Measurements from ENCODE around the gene ZDHHC22.
"Not testable (repeated sequence)": the region's sequence is repeated elsewhere in the genome, so short reads cannot be mapped to it uniquely, and the experiment has no call there.

The ZDHHC22 gene, protein sequence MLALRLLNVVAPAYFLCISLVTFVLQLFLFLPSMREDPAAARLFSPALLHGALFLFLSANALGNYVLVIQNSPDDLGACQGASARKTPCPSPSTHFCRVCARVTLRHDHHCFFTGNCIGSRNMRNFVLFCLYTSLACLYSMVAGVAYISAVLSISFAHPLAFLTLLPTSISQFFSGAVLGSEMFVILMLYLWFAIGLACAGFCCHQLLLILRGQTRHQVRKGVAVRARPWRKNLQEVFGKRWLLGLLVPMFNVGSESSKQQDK

GRCh38 chr14:77141214-77142004 is at the start of gene ZDHHC22:
ZDHHC22 (minus strand) TSS chr14:77141791; CDS start chr14:77139738, 2,053 bp downstream.
- no peak for DNase-seq (ENCODE audit: low spot score)

DNA sequence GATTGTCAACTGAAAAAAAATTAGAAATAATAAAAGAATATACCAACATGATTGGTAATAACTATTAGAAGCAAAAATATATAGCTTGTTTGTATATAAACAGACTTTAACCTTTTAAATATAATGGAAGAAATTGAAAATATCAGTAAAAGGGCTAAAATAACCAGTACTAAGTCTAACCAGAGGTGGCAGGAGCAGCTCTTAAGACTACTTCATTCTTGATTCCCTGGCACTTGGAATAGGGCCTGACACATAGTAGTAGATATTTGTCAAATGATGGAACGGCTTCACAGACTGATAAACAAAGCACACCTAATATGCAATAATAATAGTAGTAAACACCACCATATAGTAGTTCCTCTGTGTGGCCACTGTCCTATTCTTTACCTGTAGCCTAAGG is 49.4 kb upstream of the ZDHHC22 start:
- DNase-seq (ENCODE audit: low spot score): no peak

GRCh38 chr14:77189479-77189878 is 47.9 kb upstream of the ZDHHC22 start:
- DNase-seq (ENCODE audit: low spot score): no peak

- DNase-seq (ENCODE audit: low spot score): no peak
These were observed 46.0 kb upstream of the ZDHHC22 start for GRCh38 chr14:77187649-77188012.

- no peak for DNase-seq (ENCODE audit: low spot score)
These were observed 45.5 kb upstream of the ZDHHC22 start for GRCh38 chr14:77186911-77187648.

DNA sequence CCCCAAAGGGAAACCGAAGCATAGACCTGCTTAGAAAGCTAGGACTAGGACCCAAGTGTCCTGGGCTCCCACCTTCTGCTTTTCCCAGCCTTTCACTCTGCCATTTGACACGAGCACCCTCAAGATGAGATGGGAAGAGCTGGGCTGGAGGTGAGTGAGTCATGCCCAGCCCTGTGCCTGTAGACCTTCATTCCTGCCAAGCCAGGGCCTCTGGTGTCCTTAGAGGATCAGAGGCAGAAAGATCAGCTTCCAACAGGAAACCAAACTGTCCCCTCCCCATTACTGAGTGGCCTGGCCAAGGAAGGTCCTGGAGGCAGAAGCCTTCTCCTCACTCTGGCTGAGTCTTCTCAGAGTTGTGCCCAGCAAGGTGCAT is 43.5 kb upstream of the ZDHHC22 start:
- no peak for DNase-seq (ENCODE audit: low spot score)

DNA sequence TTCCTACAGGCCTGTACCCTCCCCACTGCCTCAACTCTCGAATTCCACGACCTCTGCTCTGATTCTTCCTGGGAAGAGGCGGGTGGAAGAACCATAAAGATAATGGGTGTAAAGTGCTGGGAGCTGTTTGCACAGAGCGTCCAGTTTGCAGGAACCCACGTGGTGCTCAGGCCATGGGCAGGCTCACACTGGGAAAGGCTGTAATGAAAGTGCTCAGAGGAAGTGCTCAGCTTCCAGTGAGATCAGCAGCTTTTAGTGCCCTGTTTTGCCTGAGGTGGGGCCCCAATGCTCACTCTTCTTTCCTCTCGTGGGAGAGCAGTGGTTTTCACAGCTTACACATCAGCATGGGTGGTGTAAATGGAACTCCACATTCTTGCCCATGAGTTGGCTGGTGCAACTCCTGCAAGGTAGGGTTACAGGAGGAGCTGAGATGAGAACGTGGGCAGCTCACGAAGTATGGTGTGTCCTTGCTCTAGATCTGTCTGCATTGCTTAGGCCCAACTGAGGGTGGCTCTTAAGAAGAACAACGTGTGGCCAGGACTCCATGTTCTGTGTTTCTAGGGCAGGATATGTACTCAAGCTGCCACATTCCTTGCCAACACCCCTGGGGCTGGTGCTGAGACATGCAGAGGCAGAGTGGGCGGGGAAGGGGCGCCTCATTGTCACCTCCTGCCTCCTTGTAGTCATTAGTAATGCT is 43.0 kb upstream of the ZDHHC22 start:
- DNase-seq (ENCODE audit: low spot score): no peak

DNA sequence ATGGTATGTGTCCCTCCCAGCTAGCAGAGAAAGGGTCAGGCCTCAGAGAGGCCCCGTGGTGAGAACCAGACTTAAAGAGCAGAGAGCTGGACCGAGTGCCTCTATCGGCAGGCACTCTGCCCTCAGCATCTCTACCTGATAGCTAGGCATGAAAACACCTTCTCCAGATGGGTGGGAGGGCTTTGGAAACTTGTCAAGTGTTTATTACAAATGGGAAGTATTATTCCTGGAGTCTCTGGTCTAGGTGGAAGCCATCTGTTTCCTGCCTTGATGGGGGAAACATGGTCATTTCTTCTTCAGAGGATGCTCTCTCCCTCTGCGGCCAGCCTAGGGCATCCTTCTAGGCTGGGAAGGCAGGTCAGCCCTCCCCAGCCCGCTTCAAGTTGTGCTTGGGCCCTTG is 42.3 kb upstream of the ZDHHC22 start:
- DNase-seq (ENCODE audit: low spot score): no peak

DNA sequence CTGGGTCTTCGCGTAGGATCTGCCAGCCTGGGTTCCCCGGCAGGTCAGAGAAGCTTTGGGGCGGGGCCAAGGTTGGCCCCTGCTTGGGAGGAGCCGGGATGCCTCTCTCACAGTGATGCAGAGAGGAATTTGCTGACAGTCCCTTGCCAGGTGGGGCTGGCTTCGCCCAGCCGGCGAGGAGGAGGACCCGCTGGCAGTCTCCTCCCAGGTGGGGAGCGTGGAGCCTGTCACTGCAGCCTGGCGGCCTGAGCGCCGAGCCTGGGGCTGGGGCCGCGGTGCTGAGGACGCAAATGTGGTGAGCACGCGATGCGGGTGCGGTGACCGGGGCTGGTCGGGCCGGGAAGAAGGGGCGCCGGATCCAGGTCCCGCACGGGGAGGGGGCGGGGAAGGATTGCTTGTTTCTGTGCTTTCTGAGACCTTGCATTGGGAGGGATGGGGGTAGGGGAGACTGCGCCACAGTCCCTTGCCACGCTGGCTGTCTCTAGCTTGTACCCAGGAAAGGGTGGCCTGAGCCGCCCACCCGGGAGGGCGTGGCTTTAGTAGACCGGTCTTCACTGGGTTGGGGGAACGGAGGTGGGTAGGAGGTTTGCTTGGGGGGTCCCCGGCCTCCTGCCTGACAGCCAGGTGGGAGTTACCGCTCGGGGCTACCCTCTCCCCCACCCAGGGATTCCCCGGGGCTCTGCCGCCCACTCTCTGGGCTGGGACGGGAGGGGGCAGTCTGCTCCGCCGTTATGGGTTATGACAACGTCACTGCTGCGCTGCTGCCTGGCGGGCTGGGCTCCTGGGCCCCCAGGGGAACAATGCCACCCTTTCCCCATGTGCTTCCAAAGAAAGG is 40.2 kb upstream of the ZDHHC22 start, which contains the start of gene TMEM63C:
Gene TMEM63C, plus strand, starts transcription at position 196 of the 835 bp plus-strand sequence. CDS start 37,016 bp downstream, outside the sequence.
- peak; percentile 31 for DNase-seq (ENCODE audit: low spot score)

DNA sequence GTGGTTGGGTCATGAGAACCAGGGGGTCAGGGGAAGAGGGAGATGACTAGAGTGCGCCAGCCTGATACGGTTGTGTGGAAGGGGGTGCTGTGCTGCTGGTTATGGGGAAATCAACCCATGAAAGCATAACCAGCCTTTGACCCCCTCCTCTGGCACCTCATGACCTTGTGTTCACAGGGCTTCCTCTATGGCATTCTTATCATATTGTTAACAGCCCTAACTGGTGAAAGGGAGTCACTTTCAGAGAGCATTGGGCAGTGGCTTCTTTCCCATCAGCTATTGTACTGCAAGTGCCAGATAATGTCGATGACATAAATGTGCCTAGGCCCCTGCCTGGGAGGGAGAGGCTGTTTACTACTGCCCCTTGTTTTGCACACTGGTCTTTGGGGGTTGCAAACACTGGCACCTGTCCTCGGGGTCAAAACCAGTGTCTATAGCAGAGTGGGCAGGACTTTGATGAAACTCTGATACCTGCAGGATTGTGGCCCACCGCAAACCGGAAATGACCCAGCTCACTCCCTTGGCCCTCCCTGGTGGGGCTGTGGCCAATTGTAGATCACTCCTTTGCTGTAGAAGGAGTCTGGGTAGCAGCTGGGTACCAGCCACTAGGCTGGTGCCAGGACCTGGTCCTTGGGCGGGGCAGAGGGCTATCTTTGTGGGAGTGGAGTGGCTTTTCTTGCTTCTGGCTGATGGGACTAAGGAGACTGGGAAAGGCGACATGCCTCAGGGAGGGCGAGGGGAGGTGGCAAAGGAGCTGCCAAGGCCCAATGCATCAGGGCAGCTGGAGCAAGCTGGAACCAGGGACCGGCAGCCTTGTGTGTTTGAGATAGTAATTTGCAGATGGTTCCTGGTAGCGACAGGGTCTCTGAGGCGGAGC is 39.4 kb upstream of the ZDHHC22 start:
- DNase-seq (ENCODE audit: low spot score): no peak

DNA sequence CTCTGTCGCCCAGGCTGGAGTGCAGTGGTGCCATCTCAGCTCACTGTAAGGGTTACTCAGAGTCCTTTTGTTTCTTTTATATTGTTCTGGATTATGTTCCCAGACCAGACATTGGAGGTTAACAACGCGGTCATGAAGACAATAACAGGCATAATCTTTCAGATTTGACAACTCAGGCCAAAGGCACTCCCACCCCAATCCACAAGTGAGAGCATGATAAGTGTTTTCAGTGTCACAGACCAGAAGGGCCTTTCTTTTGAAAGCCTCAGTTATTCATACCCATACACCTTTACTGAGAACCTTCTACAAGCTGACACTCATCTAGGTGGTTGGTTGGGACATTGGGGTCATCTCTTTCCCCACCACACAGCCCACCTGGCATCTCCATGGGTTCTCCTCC is 37.1 kb upstream of the ZDHHC22 start:
- no peak for DNase-seq (ENCODE audit: low spot score)

DNA sequence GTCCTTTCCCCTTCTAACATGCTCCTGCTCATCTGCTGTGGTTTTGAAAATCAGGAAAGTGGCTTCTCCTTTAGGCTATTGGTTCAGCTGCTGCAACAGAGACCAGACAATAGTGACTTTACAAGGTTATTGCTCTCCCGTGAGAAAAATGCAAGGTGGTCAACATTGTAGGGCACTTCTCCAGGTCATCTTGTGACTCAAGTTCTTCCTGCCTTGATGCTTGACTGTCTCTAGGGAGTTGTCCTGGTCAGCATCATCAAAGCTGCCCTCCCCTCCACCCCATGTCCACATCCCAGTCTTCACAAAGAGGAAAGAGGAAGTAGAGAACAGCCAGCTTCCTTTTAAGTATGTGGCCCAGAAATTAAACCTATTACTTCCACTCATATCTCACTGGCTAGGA is 36.1 kb upstream of the ZDHHC22 start:
- DNase-seq (ENCODE audit: low spot score): no peak

GRCh38 chr14:77175843-77176242 is 34.3 kb upstream of the ZDHHC22 start:
- no peak for DNase-seq (ENCODE audit: low spot score)

DNA sequence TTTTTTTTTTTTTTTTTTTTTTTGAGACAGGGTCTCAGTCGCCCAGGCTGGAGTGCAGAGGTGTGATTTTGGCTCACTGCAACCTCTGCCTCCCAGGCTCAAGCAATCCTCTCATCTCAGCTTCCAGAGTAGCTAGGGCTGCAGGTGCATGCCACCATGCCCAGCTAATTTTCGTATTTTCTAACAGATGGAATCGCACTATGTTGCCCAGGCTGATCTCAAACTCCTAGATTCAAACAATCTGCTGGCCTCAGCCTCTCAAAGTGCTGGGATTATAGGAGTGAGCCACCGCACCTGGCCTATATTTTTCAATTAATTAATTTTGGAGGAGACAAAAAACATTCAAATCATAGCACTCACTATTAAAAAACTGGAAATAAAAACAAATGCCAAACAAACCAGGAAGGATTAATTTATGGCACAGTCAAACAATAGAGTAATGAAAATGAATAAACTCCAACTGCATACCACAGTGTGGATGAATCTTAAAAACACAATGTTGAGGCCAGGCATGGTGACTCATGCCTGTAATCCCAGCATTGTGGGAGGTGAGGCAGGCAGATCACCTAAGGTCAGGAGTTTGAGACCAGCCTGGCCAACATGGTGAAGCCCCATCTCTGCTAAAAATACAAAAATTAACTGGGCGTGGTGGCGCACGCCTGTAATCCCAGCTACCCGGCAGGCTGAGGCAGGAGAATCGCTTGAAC is 32.5 kb upstream of the ZDHHC22 start:
- not testable (repeated sequence) for DNase-seq (ENCODE audit: low spot score)

DNA sequence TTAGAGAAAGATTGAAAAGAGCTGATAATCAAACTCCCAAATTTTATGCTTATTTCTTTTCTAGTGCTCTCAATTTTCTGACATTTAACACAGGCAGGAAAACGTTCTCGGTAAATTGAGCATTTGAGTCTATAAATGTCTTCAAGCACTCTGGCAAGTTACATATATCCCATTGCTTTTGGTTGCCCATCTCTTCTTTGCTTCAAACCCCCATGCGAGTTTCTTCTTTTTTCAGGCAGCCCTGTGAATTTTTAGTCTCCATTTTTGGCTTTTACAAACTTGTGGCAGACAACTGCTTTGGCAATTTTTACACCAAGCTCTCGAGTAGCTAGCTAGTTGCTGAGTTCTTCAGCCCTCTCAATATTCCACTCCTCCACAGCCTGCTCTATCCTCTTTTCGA is 31.3 kb upstream of the ZDHHC22 start:
- DNase-seq (ENCODE audit: low spot score): no peak

- DNase-seq (ENCODE audit: low spot score): no peak
These were observed 28.5 kb upstream of the ZDHHC22 start for GRCh38 chr14:77170045-77170444.

DNA sequence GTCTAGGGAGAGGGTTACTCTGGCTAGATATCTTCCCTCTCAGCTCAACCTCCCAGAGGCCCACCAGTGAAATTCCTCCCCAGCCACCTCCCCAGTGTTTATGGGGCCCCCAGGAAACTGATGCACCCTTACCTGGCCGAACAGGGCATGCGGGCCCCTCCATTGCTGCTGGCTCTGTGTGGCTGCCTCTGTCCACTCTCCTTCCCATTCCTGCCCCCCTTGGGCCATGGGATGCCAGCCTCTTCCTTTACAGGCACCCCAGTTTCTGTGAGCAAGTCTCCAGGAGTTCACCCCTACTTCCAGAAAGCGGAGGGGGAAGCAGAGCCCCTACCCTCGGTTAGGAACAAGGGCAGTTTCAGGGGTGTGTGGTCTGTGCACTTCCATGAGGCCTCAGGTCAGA is 19.4 kb upstream of the ZDHHC22 start:
- DNase-seq (ENCODE audit: low spot score): no peak

DNA sequence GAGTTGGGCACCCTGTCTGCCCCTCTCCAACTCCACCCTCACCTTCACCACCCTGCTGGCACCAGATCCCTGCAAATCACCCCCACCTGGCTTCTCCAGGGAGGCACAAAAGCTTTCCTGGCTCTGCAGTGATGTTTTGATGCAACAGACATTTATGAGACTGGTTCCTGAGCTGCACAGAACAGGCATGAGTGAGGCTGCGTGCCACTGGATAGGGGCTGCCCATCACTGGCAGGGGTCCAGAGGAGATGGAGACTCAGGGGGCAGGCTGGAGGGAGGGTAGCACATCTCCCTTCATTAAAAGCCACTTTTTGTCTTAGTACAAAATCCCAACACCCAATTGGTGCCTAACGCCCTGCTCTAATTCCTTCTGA is 17.3 kb upstream of the ZDHHC22 start:
- DNase-seq (ENCODE audit: low spot score): no peak

DNA sequence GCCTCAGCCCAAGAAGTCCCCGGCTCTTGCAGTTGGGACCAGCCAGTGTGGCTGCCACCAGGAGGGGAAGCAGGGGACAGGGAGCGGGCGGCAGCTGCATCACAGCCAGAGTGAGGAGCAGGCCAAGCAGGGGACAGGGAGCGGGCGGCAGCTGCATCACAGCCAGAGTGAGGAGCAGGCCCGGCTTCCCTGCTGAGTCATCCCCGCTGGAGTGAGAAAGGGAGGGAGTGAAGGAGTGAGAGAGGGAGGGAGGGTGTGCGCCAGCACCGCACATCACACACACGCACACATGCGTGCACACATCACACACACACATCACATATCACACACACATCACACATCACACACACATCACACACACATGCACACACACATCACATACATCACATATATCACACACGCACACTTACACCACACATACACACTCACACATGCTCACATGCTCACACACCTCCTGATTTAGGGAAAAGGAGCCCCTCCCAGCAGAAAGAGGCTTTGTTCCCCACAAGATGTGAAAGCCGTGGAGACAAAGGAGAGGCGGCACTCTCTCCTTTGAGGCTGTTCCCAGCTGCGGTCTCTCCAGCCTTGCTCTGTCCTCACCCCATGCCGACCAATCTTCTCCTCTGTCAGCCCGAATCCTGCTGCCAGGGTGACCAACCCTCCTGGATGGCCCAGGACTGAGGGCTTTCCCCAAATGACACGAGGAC is 16.7 kb upstream of the ZDHHC22 start:
- no peak for DNase-seq (ENCODE audit: low spot score)

Measured in hematopoietic multipotent progenitor cell treated with erythropoietin and hydrocortisone succinate and interleukin-3 and kit ligand, for 17 days (in vitro differentiated cells).